ENCODE results near the gene MYRFL. TPM values are rescaled to one million over a fixed set of nuclear protein-coding genes. Genes with fewer than 3 reads are reported as not detected.

The MYRFL gene
- total RNA-seq, 1 experiment from 2014 or later = not detected

GRCh38 chr12:69948851-69949250, 123.8 kb downstream of the MYRFL start:
- Histone ChIP-seq H3K9me3 (ENCODE audit: insufficient read depth, low read depth) (no peaks in the 10 kb centered on the region), H3K27me3 (ENCODE audit: insufficient read depth, low read depth) (no peaks in the 10 kb centered on the region), H2AFZ (no peak overlapping the region), H3K79me2 (ENCODE audit: low read depth) (no peaks in the 10 kb centered on the region), H3K4me1 (replicated peaks; ENCODE audit: insufficient read depth) (no peaks in the 10 kb centered on the region), H4K20me1 (ENCODE audit: insufficient read depth) (no peaks in the 10 kb centered on the region), H3K36me3 (ENCODE audit: low read depth) (no peaks in the 10 kb centered on the region), H3F3A (ENCODE audit: insufficient read depth, low read depth) (no peaks in the 10 kb centered on the region), H3K9me2 (ENCODE audit: insufficient read depth) (no peaks in the 10 kb centered on the region), H3K4me3 (no peak overlapping the region), H3K4me2 (no peak overlapping the region), H3K27ac (no peak overlapping the region)
- no TSS peak for BruUV-seq (replicated peaks)
- no peak for TF ChIP-seq CTCF (conservative IDR thresholded peaks at IDR 0.05)
- TF ChIP-seq EZH2 (IDR thresholded peaks at IDR 0.05; ENCODE audit: low read depth) = no peak
- intact Hi-C loops (cut with micrococcal nuclease; ENCODE audit: unreplicated experiment) = no loop called here
- ChIA-PET POLR2A (ENCODE audit: unreplicated experiment) (no interaction called here), CTCF (no interaction called here)
- DNase-seq = no peak

GRCh38 chr12:69949311-69950002, 124.4 kb downstream of the MYRFL start:
- TF ChIP-seq EZH2 (IDR thresholded peaks at IDR 0.05; ENCODE audit: low read depth) (no peak), CTCF (conservative IDR thresholded peaks at IDR 0.05) (no peak)
- Histone ChIP-seq H3K4me1 (replicated peaks; ENCODE audit: insufficient read depth) (no peaks in the 10 kb centered on the region), H2AFZ (no peak overlapping the region), H3K9me2 (ENCODE audit: insufficient read depth) (no peaks in the 10 kb centered on the region), H3K27me3 (ENCODE audit: insufficient read depth, low read depth) (no peaks in the 10 kb centered on the region), H3K27ac (no peak overlapping the region), H3F3A (ENCODE audit: insufficient read depth, low read depth) (no peaks in the 10 kb centered on the region), H3K79me2 (ENCODE audit: low read depth) (no peaks in the 10 kb centered on the region), H4K20me1 (ENCODE audit: insufficient read depth) (no peaks in the 10 kb centered on the region), H3K36me3 (ENCODE audit: low read depth) (no peaks in the 10 kb centered on the region), H3K9me3 (ENCODE audit: insufficient read depth, low read depth) (no peaks in the 10 kb centered on the region), H3K4me2 (no peak overlapping the region), H3K4me3 (no peak overlapping the region)
- intact Hi-C loops (cut with micrococcal nuclease; ENCODE audit: unreplicated experiment) = no loop called here
- CTCF ChIA-PET = no interaction called here
- no TSS peak for BruUV-seq (replicated peaks)
- no peak for DNase-seq
- POLR2A ChIA-PET (ENCODE audit: unreplicated experiment) = no interaction called here

- no peak overlapping the region for H3K4me3 ChIP-seq
- no peak for DNase-seq
- H3F3A ChIP-seq (ENCODE audit: insufficient read depth, low read depth) = no peaks in the 10 kb centered on the region
- no peaks in the 10 kb centered on the region for H3K9me2 ChIP-seq (ENCODE audit: insufficient read depth)
- H3K36me3 ChIP-seq (ENCODE audit: low read depth) = no peaks in the 10 kb centered on the region
- ChIA-PET CTCF (no interaction called here), POLR2A (ENCODE audit: unreplicated experiment) (no interaction called here)
- H3K4me2 ChIP-seq = no peak overlapping the region
- H3K27me3 ChIP-seq (ENCODE audit: insufficient read depth, low read depth) = no peaks in the 10 kb centered on the region
- no peaks in the 10 kb centered on the region for H4K20me1 ChIP-seq (ENCODE audit: insufficient read depth)
- TF ChIP-seq CTCF (conservative IDR thresholded peaks at IDR 0.05) = no peak
- no peak for TF ChIP-seq EZH2 (IDR thresholded peaks at IDR 0.05; ENCODE audit: low read depth)
- no peak overlapping the region for H2AFZ ChIP-seq
- no peak overlapping the region for H3K27ac ChIP-seq
- no TSS peak for BruUV-seq (replicated peaks)
- no peaks in the 10 kb centered on the region for H3K4me1 ChIP-seq (replicated peaks; ENCODE audit: insufficient read depth)
- no peaks in the 10 kb centered on the region for H3K9me3 ChIP-seq (ENCODE audit: insufficient read depth, low read depth)
- intact Hi-C loops (cut with micrococcal nuclease; ENCODE audit: unreplicated experiment) = no loop called here
- H3K79me2 ChIP-seq (ENCODE audit: low read depth) = no peaks in the 10 kb centered on the region
Measured at GRCh38 chr12:69951108-69951507, 126.1 kb downstream of the MYRFL start.
